ENCODE results near the gene CEP112. TPM values are rescaled to one million over a fixed set of nuclear protein-coding genes. Genes with fewer than 3 reads are reported as not detected.

The CEP112 gene
- total and polyA plus RNA-seq, 2 of the 8 experiments (the other 6 are each of a cell fraction or from before 2014, with no cell fraction given), result 0.62 to 3.1 TPM

GRCh38 chr17:65984299-65984698, 207.6 kb downstream of the CEP112 start:
- no peaks in the 10 kb centered on the region for H3K79me1 ChIP-seq (ENCODE audit: low read depth, low read length)
- no peak overlapping the region for H2BK12ac ChIP-seq (ENCODE audit: low read depth, low read length)
- H4K91ac ChIP-seq (replicated peaks; ENCODE audit: insufficient read length, low read length), result no peak overlapping the region
- H4K5ac ChIP-seq (ENCODE audit: insufficient read length, low read depth, low read length), result no peak overlapping the region
- H3K23me2 ChIP-seq (ENCODE audit: low read depth, low read length), result no peaks in the 10 kb centered on the region
- H3K36me3 ChIP-seq (ENCODE audit: control insufficient read depth in 2 of 4, insufficient read depth in 4 of 4, low read length in 3 of 4), result no peaks in the 10 kb centered on the region
- no peak overlapping the region for H2AK5ac ChIP-seq (ENCODE audit: low read depth, low read length)
- no peak overlapping the region for H2BK20ac ChIP-seq (ENCODE audit: low read length)
- no peak overlapping the region for H3K23ac ChIP-seq (ENCODE audit: insufficient read length)
- no peak overlapping the region for H2AFZ ChIP-seq (ENCODE audit: low read length)
- no peak overlapping the region for H2BK15ac ChIP-seq (ENCODE audit: low read length)
- ChIA-PET POLR2A (ENCODE audit: partially characterized antibody) (no interaction called here), CTCF (ENCODE audit: partially characterized antibody) (no interaction called here)
- H4K8ac ChIP-seq (ENCODE audit: extremely low read depth, insufficient read depth, low read length), result no peak overlapping the region
- H3K9me3 ChIP-seq (ENCODE audit: insufficient read depth in 2 of 2, low read depth in 1 of 2, low read length in 1 of 2), result no peaks in the 10 kb centered on the region; a peak in 1 of 4 replicates
- DNase-seq (ENCODE audit: low read depth in 1 of 2, low spot score in 2 of 2), result no peak
- FAIRE-seq, result no peak
- no peak overlapping the region for H2BK5ac ChIP-seq (ENCODE audit: low read depth, low read length)
- H3K4ac ChIP-seq (replicated peaks; ENCODE audit: insufficient read length, low read depth, low read length), result no peak overlapping the region
- no peak overlapping the region for H3K27ac ChIP-seq (ENCODE audit: low read depth, low read length)
- H3K79me2 ChIP-seq (ENCODE audit: control insufficient read depth in 1 of 2, insufficient read depth in 2 of 2, low read length in 2 of 2), result no peaks in the 10 kb centered on the region
- H3K14ac ChIP-seq (ENCODE audit: insufficient read length), result no peak overlapping the region
- H3K4me3 ChIP-seq (ENCODE audit: extremely low read depth in 1 of 4, insufficient read depth in 2 of 4, low read depth in 3 of 4, low read length in 4 of 4), result no peak overlapping the region
- no peak overlapping the region for H3K56ac ChIP-seq (replicated peaks; ENCODE audit: insufficient read length, low read depth, low read length)
- H3K9ac ChIP-seq (replicated peaks in 1 of 4; ENCODE audit: extremely low read depth in 1 of 4, low read depth in 3 of 4, low read length in 3 of 4), result no peak overlapping the region
- no peaks in the 10 kb centered on the region for H4K20me1 ChIP-seq (replicated peaks in 1 of 2; ENCODE audit: control insufficient read depth in 1 of 2, insufficient read depth in 2 of 2, low read length in 2 of 2)
- no peak overlapping the region for H2BK120ac ChIP-seq (replicated peaks; ENCODE audit: low read depth, low read length)
- H3K18ac ChIP-seq (ENCODE audit: extremely low read depth, low read length), result no peak overlapping the region
- H3K27me3 ChIP-seq (replicated peaks in 1 of 4; ENCODE audit: control insufficient read depth in 3 of 4, extremely low read depth in 1 of 4, insufficient read depth in 3 of 4, low read length in 3 of 4), result no peaks in the 10 kb centered on the region
- no peak overlapping the region for H3K4me2 ChIP-seq (ENCODE audit: insufficient read depth in 1 of 2, low read depth in 2 of 2, low read length in 2 of 2)
- peaks cover 0 to 5% (median 0%) of the 10 kb centered on the region in 4 experiments; a peak in 1 of 7 replicates for H3K4me1 ChIP-seq (replicated peaks in 1 of 4; ENCODE audit: control insufficient read depth in 3 of 4, insufficient read depth in 4 of 4, low read length in 3 of 4)
- WGBS, 2 experiments (ENCODE audit: extremely low coverage in 1 of 2, insufficient coverage in 1 of 2, insufficient read length in 1 of 2, insufficient replicate concordance in 2 of 2, low coverage in 1 of 2, low lambda C conversion rate in 2 of 2, missing lambda C conversion rate in 1 of 2), result 67% methylated on average over 3 of the region's 3 CpGs; no CpG with 5 or more reads in 1 of the 2 experiments
- TF ChIP-seq TEAD4 (IDR thresholded peaks at IDR 0.05; ENCODE audit: low read depth, low read length), result no peak
- no peak for TF ChIP-seq ATF2 (IDR thresholded peaks at IDR 0.05; ENCODE audit: low read length)

All from H1 (cell line).